Stromal cell of bone marrow (primary cell): ENCODE results near the gene CCDC88C.
A peak's percentile ranks its signal among the peaks of the same experiment; 100 is the strongest.

Experiments used
- DNase-seq: peaks from one replicate; pipeline ENCODE4 v3.0.0-alpha.2; 2012; ENCODE audit warnings: low read depth

CCDC88C gene

DNA sequence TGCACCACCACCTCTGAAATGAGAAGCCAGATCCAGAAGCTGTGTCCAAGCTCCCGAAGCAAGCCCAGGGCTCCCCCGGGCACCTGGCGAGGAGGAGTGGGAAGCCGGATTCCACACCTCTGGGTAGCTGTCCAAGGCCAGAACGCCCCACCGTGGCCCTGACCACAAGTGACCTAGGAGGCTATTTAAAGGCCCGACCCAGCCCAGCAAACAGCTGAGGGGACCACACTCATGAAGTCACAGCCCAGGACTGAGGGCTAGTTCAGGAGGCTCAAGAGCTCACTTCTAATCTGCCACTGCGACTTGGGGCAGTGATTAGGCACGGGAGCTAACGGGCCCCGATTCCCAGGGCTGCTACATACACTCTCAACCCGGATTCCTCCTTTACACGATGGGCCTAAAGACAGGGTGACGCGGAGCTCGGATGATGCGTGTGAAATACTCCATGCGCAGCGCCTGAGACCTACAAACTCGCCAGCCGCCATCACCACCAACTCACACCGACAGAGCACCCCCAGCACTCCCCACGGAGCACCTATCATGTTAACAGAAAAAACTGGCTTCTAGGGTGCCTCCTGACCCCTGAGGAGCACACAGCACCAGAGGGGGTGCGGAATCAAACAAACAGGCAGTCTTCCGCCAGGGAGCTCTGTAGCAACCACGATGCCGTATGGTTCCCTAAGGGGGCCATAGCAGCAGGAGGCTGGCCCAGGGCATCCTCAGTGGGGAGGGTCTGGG is 89.1 kb downstream of the CCDC88C start:
- DNase-seq, result no peak

DNA sequence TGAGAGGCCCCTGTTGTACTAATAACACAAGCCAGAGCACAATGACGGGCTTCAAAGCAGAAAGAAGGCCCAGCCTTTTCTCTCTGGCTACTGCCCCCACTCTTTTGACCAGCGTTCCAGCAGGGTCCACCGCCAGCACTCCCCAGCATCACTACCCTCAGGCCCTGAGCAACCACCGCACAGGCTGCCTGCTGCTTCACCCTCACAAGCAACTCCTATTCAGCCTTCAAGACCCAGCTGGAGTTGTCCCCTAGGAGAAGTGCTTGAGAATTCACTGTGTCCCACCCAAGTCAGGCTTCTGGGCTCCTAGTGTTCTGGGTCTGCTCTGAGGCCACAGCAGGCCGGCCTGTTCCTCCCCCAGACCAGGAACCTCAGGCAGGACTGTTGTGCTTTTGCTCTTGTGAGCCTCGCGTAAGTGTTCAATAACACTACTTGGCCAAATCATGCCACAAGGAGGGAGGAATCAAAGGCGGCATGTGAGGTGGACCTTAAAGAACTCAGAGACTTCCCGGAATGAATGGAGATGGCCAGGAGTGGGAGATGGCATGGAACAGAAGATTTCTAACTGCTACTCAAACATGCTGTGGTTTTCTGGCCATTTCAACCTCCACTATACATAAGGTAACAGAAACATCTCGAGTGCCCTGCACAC is 89.8 kb downstream of the CCDC88C start:
- DNase-seq, result no peak

DNA sequence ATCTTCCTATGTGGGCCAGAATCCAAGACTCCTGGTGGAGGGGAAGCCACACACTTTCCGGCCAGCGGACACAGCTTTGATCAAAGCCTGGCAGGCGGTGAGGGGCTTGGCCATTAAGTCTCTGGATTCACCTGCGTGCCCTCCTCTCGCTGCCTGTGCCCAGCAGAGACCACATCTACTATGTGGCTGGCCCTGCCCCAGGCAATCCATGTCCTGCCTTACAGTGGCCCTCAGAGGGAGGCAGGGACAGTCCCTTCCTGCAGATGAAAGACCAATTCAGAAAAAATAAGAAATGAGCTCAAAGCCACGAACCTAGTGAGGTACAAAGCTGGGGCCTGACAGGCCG is 90.4 kb downstream of the CCDC88C start:
- no peak for DNase-seq

DNA sequence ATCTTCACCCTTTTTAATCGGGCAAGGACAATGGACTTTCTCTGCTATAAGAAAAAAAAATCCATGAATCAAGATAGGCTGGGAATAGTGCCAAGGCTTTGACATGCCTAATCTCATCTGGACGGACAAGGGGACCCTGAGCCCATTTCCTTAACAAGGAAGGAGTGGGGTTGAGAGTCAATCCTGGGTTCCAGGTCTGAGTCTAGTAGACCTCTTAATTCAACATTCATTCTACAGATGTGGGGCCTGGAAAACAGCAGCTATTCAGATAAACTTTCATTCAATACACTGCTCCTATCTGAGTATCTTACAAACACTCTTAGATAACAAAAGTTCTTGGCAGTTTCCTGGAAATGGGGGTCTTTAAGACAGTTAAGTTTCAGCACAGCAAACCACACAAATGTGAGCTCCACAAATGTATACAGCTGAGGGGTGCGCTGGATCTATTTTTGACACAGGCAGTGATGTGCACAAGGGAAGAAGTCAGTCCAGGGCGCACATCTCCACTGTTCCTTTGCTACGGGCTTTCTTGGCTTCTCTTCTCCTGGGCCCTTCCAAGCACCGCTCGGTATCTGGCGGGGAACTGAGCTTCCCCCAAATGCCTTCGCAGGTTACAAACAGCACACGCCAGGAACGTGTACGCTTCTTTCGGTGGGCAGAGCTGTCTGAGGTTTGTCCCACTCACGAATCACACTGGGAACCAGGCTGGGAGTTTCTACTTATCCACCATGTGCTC is 90.9 kb downstream of the CCDC88C start:
- DNase-seq, result no peak

DNA sequence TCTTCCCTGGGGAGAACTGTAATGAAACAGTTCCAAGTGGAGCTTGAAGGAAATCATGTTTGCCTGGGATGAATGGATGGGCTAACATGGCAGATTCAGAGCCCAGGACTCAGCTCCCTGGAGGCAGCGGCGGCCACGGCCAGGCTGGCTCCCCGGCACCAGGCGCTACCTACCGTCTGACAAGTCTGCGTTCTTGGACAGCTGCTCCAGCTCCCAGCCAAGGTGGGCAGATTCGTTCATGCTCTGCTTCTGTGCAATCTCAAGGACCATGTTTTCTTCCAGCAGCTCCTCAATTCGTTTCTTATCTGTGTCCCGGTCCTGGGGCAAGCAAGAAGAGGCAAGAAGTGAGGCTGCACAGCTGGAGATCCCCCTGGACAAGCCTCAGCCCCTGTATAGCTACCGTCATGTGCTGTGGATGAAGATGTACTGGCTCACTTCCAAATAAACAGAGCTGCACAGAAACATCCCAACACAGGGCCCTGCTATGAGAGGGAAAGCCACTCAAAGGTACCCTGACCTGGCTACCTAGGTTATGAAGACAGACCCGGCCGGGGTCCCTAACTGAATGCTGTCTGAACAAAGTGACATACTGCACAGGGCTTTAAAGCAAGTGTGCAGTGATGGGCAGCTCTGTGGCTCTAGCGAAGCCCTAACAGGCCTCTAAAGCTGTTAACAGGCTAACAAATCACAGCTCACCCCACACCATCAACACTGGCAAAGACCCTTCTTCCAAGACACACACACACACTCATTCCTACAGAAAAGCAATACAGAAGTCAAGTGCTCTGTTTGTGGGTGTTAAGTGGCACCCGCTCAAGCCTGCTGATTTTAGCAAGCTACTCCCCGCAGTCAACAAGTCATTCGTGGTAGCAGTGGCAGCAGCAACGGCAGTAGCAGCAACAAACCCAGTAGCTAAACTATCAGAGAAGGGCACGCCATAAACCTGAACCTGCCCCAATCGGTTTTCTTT is 92.7 kb downstream of the CCDC88C start:
- DNase-seq, result no peak

DNA sequence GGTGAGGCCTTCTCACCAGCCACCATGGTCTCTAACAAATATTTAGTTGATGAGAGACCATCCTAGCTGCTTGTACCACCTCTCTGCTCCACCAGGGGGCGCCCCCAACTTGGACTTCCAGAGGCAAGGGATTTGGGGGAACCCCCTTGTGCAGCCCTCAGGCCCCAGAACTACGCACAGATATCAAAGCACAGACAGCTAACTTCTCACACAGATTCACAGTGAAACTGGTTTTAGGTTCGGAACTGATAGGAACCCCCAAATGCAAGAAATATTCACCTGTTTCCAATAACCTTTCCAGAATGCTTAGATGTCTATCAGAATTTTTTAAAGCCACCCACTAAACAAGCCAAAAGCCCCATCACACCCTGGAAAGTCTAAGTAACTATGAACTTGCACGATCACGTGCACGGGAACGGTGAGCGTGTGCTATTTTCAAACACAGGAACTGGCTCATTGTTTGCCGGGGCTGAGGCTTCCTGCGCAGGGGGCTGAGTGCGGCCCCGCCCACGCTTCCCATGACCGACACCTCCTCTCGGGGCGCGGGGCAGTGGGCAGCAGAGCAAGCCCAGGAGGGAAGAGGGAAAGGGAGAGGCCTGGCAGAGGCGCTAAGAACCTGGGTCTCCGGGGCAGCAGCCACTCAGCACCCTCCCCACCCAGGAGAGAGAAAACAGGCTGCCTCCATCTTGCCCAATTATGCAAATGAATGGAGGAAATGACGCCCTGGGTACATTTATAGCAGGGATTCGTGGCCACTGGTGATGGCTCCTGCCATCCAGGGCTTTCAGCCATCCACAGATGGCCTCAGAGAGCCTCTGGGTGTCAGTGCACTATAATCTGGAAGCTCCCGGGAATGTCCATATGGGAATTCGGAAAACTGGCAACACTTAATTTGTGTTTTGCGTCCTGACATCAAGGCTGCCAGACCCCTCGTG is 93.7 kb downstream of the CCDC88C start:
- DNase-seq, result peak; percentile 52

DNA sequence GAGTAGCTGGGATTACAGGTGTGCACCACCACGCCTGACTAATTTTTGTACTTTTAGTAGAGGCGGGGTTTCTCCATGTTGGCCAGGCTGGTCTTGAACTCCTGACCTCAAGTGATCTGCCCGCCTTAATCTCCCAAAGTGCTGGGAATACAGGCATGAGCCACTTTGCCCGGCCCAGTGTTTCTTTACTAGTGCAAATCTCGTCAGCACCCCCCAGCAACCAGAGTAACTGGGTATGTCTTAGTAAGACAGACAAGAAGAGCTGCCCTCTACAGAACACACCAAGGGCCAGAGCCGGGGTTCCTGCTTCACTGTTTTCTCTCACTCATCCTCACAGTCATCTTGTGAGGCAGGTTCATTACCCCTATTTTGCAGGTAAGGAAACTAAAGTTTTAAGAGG is 94.6 kb downstream of the CCDC88C start:
- no peak for DNase-seq

DNA sequence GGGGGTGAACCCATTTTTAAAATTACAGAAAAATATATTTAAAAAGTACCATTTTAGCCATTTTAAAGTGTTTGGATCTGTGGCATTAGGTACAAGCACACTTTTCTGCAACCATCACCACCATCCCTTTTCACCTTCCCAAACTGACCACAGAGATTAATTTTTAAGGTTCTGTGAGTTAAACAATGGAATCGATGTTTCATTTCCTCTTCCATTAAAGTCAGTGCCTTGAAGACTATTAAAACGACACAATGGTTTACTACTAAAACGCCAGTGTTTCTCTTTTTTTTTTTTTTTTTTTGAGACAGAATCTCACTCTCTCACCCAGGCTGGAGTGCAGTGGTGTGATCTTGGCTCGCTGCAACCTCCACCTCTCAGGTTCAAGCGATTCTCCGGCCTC is 95.0 kb downstream of the CCDC88C start:
- no peak for DNase-seq

DNA sequence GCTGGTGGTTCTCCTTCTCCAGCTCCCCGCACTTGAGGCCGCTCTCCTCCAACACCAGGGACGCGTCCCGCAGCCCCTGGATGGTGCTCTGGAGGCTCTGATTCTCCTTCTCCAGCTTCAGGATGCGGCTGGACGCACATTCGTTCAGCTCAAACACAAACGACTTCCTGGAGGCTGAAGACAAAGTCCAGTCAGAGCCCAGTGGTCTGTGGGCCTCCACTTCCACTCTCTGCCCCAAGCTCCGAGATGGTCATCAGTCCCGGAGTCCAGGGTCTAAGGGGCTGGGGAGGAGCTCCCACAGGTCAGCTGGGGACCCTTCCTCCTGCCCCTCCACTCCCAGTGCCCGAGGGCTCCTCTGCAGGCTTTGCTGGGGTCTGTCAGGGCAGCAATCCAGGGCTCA is 96.5 kb downstream of the CCDC88C start:
- DNase-seq, result no peak

DNA sequence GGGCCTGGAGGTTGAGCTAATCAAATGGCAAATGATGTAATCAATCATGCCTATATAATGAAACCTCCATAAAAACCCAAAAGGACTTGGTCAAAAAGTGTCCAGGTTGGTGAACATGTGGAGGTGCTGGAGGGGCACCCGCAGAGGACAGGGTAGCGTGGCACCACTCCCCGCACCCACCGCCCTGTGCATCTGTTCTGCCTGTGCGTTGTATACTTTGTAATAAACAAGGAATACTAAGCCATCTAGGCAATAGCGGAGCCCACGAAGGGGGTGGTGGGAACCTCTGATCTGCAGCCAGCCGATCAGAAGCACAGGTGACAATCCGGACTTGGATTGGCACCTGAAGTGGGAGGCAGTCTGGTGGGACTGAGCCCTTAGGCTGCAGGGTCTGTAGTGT is 97.4 kb downstream of the CCDC88C start:
- DNase-seq, result no peak

DNA sequence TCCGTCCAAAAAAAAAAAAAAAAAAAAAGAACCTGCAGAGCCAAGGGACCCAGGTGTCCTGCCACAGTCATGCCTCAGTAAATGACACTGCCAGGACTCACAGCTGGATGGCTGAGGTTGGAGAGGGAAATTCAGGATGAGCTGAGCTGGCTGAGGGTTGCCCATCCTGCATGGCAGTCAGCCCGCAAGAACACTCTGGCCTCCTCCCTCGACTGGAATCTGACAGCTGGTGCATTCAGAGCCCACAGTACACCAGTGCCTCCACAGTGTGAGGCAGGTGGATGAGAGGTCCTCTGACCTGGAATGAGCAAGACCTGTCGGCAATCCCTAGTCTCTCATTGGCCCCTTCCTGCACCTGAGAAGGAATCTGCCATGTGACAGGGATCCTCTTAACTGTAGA is 98.7 kb downstream of the CCDC88C start:
- DNase-seq, result no peak

DNA sequence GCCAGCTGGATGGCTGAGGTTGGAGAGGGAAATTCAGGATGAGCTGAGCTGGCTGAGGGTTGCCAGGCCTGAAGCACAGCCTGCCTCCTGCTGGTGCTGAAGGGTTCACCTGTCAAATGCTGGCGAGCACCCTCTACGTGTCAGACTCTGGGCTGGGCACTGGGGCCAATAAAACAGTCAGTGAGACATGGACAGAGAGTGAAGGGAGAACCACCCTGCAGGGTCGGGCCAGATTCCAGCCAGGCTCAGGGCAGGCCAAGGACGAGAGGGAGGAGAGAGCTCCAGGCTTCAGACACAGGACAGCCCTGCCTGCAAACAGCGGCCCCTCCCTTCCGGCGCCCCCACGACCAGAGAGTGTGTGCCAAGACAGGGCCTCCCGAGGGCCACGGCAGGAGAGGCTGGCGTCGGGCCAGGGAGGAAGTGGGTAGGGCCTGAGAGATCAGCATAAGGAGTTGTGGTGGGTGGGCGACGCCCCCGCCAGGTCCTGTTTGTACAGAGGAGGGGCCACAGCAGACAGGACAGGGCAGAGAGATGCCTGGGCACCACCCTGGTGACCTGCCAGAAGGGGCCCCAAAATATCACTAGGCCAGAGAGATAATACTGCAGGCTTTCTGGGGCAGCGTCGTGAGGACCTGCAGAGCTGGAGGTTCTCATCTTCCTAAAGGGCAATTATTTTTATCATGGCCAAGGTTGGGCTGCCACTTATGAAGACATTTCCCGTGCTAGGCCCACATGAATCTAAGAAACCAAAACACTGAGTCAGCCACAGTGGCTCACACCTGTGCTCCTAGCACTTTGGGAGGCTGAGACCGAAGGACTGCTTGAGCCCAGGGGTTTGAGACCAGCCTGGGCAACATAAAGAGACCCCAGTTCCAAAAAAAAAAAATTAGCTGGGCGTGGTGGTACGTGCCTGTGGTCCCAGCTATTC is 100.0 kb downstream of the CCDC88C start:
- no peak for DNase-seq

DNA sequence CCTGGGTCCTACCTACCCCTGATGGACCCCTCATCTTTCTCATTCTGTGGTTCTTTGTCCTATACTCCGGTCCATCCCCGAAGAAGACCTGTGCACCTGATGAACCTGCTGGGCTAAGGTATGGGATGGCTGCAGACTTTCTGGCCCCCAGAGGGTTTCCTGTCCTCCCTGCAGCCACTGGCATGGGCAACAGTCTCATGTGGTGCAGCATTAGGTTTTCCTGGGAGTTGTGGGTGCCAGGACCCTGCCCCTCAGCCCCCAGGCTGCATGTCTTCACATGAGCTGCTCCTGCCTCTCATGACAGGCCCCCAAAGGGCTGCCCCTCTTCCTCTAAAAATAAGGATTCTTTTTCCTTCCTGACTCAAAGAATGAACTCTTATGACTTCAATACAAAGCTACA is 100.9 kb downstream of the CCDC88C start:
- DNase-seq, result no peak

DNA sequence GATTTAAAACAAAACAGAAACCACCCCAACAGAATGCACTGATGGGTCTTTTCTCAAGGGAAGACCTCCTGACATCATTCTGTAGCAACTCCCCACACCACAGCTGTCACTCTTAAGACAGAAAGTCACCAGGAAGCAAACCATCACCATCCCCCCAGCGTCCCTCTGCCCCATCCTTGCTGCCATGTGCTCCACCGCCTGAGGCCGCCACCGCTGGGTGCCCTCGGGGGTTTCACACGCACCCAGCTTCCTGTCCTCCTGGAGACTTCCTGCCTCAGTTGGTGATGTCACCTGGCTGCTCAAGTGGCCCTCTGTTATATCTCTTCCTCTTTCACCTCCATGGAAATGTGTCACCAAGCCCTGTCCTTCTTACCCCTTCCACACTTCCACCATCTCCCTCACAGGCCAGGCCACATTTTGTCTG is 101.8 kb downstream of the CCDC88C start:
- DNase-seq, result no peak

DNA sequence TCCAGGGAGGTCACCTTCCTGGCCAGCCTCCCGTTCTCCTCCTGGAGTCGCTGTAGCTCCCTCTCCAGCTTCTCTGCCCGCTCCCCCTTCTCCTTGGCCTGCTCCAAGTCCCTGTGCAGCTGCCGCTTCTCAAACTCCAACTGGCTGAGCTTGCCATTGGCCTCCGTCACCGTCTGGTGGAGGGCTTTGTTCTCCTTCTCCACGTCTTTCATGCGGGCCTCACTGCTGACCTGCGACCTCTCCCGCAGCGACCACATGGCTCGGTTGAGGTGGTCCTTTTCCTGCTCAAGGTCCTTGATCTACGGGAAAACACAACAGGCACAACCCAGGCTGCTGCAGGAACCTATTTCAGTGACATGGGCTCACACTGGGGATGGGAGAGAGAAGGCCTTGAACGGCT is 103.8 kb downstream of the CCDC88C start:
- DNase-seq, result no peak

DNA sequence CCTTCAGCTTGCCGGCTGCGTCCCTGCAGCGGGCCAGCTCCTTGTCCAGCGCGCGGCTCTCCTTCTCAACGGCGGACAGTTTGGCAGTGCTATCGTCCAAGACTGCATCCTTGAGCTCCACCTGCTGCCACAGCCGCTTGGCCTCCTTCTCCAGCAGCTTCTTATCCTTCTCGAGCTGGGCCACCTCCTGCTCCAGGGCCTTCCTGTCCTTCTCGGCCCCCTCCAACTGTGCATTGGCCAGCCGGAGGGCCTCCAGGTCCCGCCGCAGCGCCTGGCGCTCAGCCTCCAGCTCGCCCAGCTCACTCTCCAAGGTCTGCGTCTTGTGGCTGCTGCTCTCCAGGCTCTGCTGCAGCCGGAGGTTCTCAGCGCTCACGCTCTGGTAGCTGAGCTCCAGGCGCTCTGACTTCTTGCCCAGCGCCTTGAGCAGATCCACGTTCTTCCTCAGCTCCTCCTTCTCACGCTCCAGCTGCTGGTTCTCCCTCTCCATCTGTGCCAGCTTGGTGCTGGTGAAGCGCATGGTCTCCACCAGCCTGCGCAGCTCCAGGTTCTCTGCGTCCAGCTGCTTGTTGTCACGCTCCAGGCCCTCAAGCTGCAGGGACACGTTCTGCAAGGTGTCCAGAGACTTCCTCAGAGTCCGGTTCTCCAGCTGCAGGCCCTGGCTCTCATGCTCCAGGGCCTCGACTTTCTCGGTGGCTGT is 104.3 kb downstream of the CCDC88C start:
- DNase-seq, result no peak

DNA sequence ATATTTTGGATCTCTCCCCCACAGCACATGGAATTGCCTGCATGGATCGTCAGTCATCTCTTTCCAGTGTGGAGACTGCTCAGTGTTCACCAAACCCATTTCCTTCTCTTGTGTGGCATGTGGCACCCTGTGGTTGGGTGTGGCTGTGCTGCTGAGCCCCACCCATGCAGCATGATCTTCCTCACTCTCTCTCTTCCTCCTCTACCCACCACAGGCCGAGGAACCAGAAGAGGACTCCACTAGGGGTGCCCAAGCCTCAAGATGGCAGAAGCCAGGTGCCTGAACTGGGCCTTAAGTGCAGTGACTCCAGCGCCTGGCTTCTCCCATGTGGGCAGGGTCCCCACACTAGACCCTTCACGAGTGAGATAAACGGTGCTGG is 106.3 kb downstream of the CCDC88C start:
- DNase-seq, result no peak

DNA sequence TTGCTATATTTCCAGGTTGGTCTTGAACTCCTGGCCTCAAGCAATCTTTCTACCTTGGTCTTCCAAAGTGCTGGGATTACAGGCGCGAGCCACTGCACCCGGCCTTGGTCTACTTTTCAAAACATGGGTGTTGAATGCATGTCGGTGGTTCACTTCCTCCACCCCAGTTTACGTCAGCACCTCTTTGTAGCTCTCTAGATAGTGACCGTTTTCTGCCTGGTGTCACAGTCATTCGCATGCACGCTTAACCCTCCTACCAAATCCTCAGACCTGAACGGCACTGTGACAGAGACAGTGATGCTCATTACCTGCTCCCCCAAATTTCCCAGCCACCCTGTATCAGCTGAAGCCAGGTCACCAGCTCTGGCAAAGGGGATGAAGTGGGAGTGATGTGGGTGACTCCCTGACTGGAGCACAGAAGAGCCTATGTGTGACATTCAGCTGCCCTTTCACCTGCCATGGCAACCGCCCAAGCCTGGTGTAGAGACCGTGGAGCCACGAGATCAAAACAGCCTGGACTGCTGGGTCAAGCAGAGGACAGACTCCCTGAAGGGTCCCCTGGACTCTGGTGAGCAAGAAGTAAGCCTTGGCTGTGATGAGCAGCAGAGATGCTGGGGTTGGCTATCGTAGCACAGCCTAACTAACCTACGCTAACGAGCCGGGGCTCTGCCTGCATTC is 106.9 kb downstream of the CCDC88C start:
- no peak for DNase-seq

DNA sequence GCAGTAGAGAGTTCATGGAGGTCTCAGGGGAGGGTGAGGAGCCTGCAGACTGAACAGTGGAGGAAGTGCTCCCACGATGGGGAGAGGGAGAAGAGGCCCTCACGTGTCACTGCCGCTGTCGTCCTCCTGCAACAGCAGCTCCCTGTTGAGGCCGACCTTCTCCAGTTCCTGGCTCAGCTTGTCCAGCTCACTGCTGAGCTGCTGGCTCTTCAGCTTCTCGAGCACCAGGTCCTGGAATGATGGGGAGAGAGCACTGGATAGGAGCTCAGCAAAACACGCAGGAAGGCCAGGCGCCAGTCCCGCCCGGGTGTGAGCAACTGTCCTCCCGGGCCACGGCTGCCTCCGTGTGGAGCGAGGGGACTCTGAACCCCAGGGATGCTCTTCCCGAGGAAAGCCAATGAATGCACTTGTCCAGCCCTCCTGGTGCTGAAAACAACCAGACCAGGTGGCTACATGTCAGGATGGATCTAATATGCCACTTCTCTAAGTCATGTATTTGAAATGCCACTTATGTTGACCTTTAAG is 107.8 kb downstream of the CCDC88C start:
- DNase-seq, result no peak
